HG03520 (cell line): Measurements from ENCODE around the gene SLC26A3.
"Not testable (repeated sequence)": the region's sequence is repeated elsewhere in the genome, so short reads cannot be mapped to it uniquely, and the experiment has no call there.

Experiments
- ATAC-seq: cut with Tn5 transposase; IDR thresholded peaks from one replicate; pipeline ENCODE4 v1.9.1; 2021; ENCODE audit warnings: mild to moderate bottlenecking, moderate library complexity; ENCODE audit not compliant: unreplicated experiment

Gene SLC26A3

GRCh38 chr7:107803009-107803610 is at the start of gene SLC26A3:
Gene SLC26A3, minus strand, starts transcription at chr7:107803223. Its CDS starts 8,714 bp downstream, at chr7:107794509.
- ATAC-seq = no peak

- ATAC-seq = no peak
These were observed 47.6 kb upstream of the SLC26A3 start for GRCh38 chr7:107850643-107851042.

- no peak for ATAC-seq
These were observed 47.2 kb upstream of the SLC26A3 start for GRCh38 chr7:107850216-107850615.

- ATAC-seq = not testable (repeated sequence)
These were observed 45.2 kb upstream of the SLC26A3 start for GRCh38 chr7:107848211-107848610.

DNA sequence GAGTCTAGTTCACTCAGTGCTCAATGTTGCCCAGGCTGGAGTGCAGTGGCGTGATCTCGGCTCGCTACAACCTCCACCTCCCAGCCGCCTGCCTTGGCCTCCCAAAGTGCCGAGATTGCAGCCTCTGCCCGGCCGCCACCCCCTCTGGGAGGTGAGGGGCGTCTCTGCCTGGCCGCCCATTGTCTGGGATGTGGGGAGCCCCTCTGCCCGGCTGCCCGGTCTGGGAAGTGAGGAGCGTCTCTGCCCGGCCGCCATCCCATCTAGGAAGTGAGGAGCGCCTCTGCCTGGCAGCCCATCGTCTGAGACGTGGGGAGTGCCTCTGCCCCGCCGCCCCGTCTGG is 44.8 kb upstream of the SLC26A3 start:
- not testable (repeated sequence) for ATAC-seq

DNA sequence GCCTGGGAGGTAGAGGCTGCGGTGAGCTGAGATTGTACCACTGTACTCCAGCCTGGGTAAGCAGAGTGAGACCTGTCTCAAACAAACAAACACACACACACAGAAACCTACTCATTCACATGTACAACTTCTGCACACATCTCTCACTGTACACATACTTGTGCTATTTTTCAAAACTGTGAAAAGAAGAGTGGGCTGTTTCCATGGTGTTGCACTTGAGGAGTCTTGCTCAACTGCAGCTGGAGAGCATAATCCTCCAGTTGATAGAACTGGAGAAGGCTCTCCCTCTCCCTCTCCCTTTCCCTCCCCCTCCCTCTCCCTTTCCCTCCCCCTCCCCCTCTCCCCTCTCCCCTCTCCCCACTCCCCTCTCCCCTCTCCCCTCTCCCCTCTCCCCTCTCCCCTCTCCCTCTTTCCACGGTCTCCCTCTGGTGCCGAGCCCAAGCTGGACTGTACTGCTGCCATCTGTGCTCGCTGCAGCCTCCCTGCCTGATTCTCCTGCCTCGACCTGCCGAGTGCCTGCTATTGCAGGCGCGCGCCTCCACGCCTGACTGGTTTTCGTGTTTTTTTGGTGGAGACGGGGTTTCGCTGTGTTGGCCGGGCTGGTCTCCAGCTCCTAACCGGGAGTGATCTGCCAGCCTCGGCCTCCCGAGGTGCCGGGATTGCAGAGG is 44.3 kb upstream of the SLC26A3 start:
- ATAC-seq = no peak

DNA sequence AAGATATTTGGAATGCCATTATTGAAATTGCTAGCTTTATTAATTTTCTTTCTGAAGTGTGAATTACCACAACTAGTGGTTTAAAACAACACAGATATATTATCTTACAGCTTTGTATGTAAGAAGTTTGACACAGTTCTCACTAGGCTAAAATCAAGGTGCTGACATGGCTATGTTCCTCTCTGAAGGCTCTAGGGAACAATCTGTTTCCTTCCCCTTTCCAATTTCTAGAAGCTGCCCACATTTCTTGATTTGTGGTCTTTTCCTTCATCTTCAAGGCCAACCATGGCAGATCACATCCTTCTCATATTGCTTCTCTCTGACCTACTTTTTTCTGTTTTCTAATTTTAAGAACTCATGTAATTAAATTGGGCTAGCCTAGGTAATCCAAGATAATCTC is 43.3 kb upstream of the SLC26A3 start:
- ATAC-seq = no peak

DNA sequence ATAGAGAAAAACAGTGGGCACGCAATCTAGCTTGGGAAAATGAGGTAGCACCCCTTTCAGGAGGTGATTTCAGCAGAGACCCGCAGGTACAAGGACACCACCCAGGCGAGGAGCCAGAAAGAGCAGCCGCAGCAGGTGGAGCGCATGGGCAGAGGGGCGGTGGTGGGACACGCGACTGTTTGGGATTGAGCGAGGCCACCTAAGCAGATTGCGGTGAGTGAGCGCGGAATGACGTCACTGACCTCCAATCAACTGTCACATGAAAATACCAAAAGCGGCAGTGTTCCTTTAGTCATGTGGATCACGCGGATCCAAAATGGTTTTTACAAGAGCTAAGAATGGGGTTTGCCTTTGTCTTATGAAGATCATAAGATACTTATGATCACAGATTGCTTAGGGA is 40.2 kb upstream of the SLC26A3 start:
- no peak for ATAC-seq

DNA sequence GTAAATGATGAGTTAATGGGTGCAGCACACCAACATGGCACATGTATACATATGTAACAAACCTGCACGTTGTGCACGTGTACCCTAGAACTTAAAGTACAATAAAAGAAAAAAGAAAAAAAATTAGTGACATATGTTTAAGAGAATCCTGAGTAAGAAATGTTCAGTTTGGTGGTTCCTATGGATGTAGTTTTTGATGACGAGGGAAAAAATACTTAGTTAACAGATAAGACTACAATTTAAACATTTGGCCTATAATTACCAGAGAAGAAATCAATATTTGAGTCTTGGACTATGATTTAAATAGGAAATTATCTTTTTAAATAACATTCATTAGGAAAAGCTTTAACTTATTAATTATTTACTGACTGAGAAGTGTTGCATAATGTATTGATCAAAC is 39.2 kb upstream of the SLC26A3 start:
- ATAC-seq = no peak

DNA sequence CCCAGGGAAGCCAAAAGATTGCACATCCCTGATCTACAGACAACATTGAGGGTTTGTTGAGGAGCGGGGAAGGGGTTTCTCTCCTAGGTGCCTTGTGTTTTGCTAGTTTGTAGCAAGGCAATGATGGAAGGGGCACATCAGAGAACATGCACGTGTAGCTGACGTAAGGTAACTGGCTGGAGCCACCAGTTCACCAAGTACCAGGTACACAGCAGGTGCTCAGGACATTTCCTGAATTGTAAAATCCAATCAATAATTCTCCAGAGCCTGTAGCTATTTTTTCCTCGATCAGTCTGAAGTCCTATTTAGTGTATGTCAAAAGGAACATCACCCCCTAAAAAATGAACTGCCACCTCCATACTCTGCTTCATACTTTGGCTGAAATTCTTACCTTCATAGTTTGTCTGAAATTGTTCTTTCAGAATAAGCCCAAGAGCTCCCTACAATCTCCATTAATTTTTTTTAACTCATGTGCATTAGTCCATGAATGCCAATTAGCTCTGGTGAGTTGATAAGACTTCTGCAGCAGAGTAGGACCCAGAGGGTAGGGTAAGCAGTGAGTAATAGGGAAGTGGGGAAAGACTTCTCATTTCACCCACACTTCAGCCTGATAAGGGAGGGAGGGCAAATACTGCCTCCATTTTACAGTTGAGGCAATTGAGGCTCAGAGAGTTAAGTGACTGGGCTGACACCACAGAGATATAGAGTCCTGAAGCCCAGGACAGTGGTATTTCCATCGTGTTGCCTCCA is 36.0 kb upstream of the SLC26A3 start:
- no peak for ATAC-seq

DNA sequence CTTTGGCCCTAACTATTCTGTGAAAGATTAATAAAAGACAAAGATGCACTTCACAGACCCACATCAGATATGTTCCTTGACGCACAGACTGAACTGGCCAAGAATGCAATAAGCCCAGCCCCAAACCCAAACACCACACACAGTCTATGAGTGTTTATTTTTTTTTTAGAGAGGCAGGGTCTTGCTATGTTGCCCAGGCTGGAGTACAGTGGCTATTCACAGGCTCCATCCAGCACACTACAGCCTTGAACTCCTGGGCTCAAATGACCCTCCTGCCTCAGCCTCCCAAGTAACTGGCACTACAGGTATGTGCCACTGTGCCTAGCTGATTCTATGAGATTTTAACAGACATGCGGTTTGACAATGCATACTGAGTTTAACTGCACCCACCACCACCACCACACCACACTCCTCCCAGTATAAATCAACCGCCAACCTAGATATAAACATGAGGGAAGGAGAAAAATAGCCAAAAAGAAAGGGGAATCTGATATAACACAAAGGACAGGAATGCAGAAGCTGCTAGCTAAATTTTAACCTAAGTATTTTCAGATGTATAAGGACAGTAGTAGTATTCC is 35.1 kb upstream of the SLC26A3 start:
- ATAC-seq = no peak

- ATAC-seq = no peak
These were observed 34.1 kb upstream of the SLC26A3 start for GRCh38 chr7:107837145-107837512.

- ATAC-seq = no peak
These were observed 33.5 kb upstream of the SLC26A3 start for GRCh38 chr7:107836237-107837144.

DNA sequence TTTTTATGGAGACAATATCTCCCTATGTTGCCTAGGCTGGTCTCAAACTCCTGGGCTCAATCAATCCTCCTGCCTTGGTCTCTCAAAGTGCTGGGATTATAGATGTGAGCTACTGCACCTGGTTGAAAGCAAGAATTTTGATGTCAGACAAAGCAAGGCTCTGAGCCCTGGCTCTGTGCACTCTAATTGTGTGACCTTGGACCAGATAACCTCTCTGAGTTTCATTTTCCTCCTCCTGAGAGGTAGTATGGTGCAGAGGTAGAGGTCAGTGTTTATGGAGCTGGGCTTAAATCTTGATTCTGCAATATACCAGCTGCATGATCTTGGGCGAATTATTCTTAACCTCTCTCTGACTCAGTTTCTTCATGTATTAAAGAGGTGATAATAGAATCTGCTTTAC is 31.4 kb upstream of the SLC26A3 start:
- ATAC-seq = no peak

GRCh38 chr7:107833684-107834106 is 30.7 kb upstream of the SLC26A3 start:
- ATAC-seq = no peak

DNA sequence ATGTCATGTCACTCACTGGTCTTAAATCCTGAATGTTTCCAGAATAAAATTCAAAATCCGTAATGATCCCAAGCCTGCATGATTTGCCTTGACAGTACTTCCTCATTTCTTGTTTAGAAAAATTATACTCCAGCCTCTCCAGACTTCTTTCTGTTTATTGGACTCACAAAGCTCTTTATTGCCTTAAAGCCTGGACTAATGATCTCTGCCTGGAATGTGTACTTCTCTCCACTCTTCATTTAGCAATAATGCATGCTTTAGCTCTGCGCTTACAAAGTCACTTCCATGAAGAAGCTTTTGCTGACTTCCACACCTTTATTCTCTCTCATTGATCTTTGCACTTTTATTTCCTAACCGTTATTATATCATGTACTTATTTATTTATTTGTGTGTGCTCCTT is 27.4 kb upstream of the SLC26A3 start:
- ATAC-seq = no peak

- ATAC-seq = no peak
These were observed 25.5 kb upstream of the SLC26A3 start for GRCh38 chr7:107828540-107828939.

- ATAC-seq = no peak
These were observed 24.5 kb upstream of the SLC26A3 start for GRCh38 chr7:107827501-107827900.

DNA sequence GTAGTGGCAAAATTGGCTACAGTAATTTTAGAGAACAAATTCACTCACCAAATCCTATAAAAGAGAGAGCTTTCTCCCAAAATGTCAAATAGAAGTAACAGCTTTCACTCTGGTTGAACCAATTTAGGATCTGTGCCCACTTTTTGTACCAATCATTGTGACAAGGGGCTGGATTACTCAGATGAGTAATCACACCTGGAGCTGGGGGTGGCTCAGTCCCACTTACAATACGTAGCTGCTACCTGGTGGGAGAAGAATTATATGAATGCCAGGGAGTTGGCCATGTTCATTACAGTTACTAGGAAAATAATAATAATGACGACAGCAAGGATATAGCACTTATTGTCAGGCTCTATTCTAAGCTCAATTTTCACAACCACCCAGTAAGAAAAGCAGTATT is 23.4 kb upstream of the SLC26A3 start:
- ATAC-seq = no peak

GRCh38 chr7:107824858-107825257 is 21.8 kb upstream of the SLC26A3 start:
- ATAC-seq = no peak

GRCh38 chr7:107818622-107819021 is 15.6 kb upstream of the SLC26A3 start:
- no peak for ATAC-seq
